SK-N-SH (cell line): Measurements from ENCODE around the gene ENDOG. TPM values are rescaled to one million over a fixed set of nuclear protein-coding genes. Genes with fewer than 3 reads are reported as not detected.

ENCODE experiments used
- CTCF ChIA-PET: fragments of 300-600, 350-600 bp; formaldehyde crosslinking; extraction: SDS; loops from one replicate; lab custom pipeline; 2021; lab: Yijun Ruan, JAX
- POLR2A ChIA-PET: fragments of 350-600 bp; sonication (Branson Sonifier 250); formaldehyde crosslinking; extraction: SDS; loops from one replicate; lab custom pipeline; 2020; ENCODE audit warnings: antibody characterized with exemption, inconsistent platforms; lab: Yijun Ruan, JAX
- DNase-seq: peaks from one replicate; pipeline ENCODE4 v3.0.0; 2012
- H2AFZ ChIP-seq: fragments of 200-600 bp; sonication (generic); 2 replicates; pipeline ENCODE4 v1.8.1; 2016; ENCODE audit warnings: antibody characterized with exemption, mild to moderate bottlenecking, low read depth
- H3F3A ChIP-seq: fragments of 200-600 bp; sonication (generic); replicated peaks from 2 replicates; pipeline ENCODE3; 2016; ENCODE audit warnings: antibody characterized with exemption, mild to moderate bottlenecking; ENCODE audit not compliant: insufficient read depth
- H3K27ac ChIP-seq, 2 experiments: fragments of 200-500 bp in 1 of 2; fragments of 200-600 bp in 1 of 2; sonication (Bioruptor generic) in 1 of 2; sonication (generic), shearing (Covaris generic) in 1 of 2; 2 replicates each; pipeline versions ENCODE4 v1.5.1 to v1.6.1; 2014 to 2016; ENCODE audit warnings: low read depth in 2 of 2, inconsistent platforms in 1 of 2, low read length in 1 of 2, mild to moderate bottlenecking in 1 of 2, mixed read lengths in 1 of 2
- H3K27me3 ChIP-seq: fragments of 200-600 bp; sonication (generic), shearing (Covaris generic); 2 replicates; pipeline ENCODE4 v1.6.1; 2016; ENCODE audit warnings: mixed run types; ENCODE audit not compliant: insufficient read depth
- H3K36me3 ChIP-seq, 2 experiments: fragments of 200-500 bp in 1 of 2; fragments of 200-600 bp in 1 of 2; sonication (Bioruptor generic) in 1 of 2; sonication (generic) in 1 of 2; replicated peaks in 1 of 2; 2 replicates each; pipeline versions ENCODE3 to v1.5.1; 2014 to 2016; ENCODE audit warnings: low read length in 1 of 2, mild to moderate bottlenecking in 1 of 2; ENCODE audit not compliant: insufficient read depth in 2 of 2, control insufficient read depth in 1 of 2
- H3K4me1 ChIP-seq, 2 experiments: fragments of 200-500 bp in 1 of 2; fragments of 200-600 bp in 1 of 2; sonication (Bioruptor generic) in 1 of 2; sonication (generic), shearing (Covaris generic) in 1 of 2; 2 replicates each; pipeline versions ENCODE4 v1.5.1 to v1.6.1; 2014 to 2016; ENCODE audit warnings: low read depth in 1 of 2, low read length in 1 of 2, mixed run types in 1 of 2; ENCODE audit not compliant: insufficient read depth in 2 of 2, control insufficient read depth in 1 of 2
- H3K4me2 ChIP-seq: fragments of 200-600 bp; sonication (generic), shearing (Covaris generic); 2 replicates; pipeline ENCODE4 v1.6.1; 2017; ENCODE audit warnings: mixed run types
- H3K4me3 ChIP-seq, 2 experiments: fragments of 200-500 bp in 1 of 2; fragments of 200-600 bp in 1 of 2; sonication (Bioruptor generic) in 1 of 2; sonication (generic), shearing (Covaris generic) in 1 of 2; 2 replicates each; pipeline versions ENCODE4 v1.5.1 to v1.8.1; 2014 to 2016; ENCODE audit warnings: low read depth in 2 of 2, inconsistent platforms in 1 of 2, low read length in 1 of 2, mild to moderate bottlenecking in 1 of 2, mixed read lengths in 1 of 2, moderate library complexity in 1 of 2
- H3K79me2 ChIP-seq: fragments of 200-600 bp; sonication (generic); 2 replicates; pipeline ENCODE4 v1.8.1; 2017; ENCODE audit warnings: mild to moderate bottlenecking; ENCODE audit not compliant: insufficient read depth
- H3K9ac ChIP-seq: fragments of 200-600 bp; sonication (generic); 2 replicates; pipeline ENCODE4 v1.6.1; 2017; ENCODE audit warnings: mixed run types
- H3K9me2 ChIP-seq: fragments of 200-600 bp; sonication (generic); 2 replicates; pipeline ENCODE4 v1.6.1; 2017; ENCODE audit warnings: mixed run types
- H3K9me3 ChIP-seq: fragments of 200-600 bp; sonication (generic); 2 replicates; pipeline ENCODE4 v1.6.1; 2017; ENCODE audit warnings: mixed run types, mild to moderate bottlenecking, moderate library complexity
- H4K20me1 ChIP-seq: fragments of 200-600 bp; sonication (generic); 2 replicates; pipeline ENCODE4 v1.6.1; 2017; ENCODE audit warnings: mild to moderate bottlenecking, mixed run types; ENCODE audit not compliant: insufficient read depth
- ELF1 ChIP-seq: IDR thresholded peaks from 2 replicates; pipeline ENCODE4 v1.4.0; 2012
- EP300 ChIP-seq, 2 experiments: IDR thresholded peaks; 2 replicates each; pipeline versions ENCODE4 v1.4.0 to v1.6.1; 2012; ENCODE audit warnings: borderline replicate concordance in 1 of 2, low read depth in 1 of 2, low read length in 1 of 2
- FOXM1 ChIP-seq: IDR thresholded peaks from 2 replicates; pipeline ENCODE4 v1.4.0; 2012; ENCODE audit warnings: low read depth, mild to moderate bottlenecking
- GABPA ChIP-seq: IDR thresholded peaks from 2 replicates; pipeline ENCODE4 v1.4.0; 2012; ENCODE audit warnings: low read depth, mild to moderate bottlenecking
- GATA2 ChIP-seq: sonication (generic); formaldehyde crosslinking; IDR thresholded peaks from 2 replicates; pipeline ENCODE4 v1.5.0; 2020; ENCODE audit warnings: mild to moderate bottlenecking, missing genetic modification reagents
- POLR2AphosphoS5 ChIP-seq: IDR thresholded peaks from 2 replicates; pipeline ENCODE4 v1.6.1; 2012; ENCODE audit warnings: low read depth, low read length
- RXRA ChIP-seq: IDR thresholded peaks from 2 replicates; pipeline ENCODE4 v1.4.0; 2012; ENCODE audit warnings: low read depth, mild to moderate bottlenecking, borderline replicate concordance
- TAF1 ChIP-seq: IDR thresholded peaks from 2 replicates; pipeline ENCODE4 v1.6.1; 2012; ENCODE audit warnings: low read depth, mild to moderate bottlenecking, low read length, moderate library complexity, borderline replicate concordance
- TCF12 ChIP-seq: IDR thresholded peaks from 2 replicates; pipeline ENCODE4 v1.4.0; 2012
- TEAD4 ChIP-seq: IDR thresholded peaks from 2 replicates; pipeline ENCODE4 v1.4.0; 2012; ENCODE audit warnings: mild to moderate bottlenecking, borderline replicate concordance; ENCODE audit not compliant: insufficient read depth
- WGBS: methylation state at CpG from one replicate; pipeline ENCODE4 v1.1.6; 2017; ENCODE audit warnings: low lambda C conversion rate; 5-methylcytosine and 5-hydroxymethylcytosine counted together
- polyA plus RNA-seq, 3 experiments: library from polyadenylated mRNA; depleted of rRNA; stranded (reverse); fragments of >200 nt; gene quantifications; 2 replicates each; pipeline ENCODE4 v1.2.3, GENCODE V29; 2012
- TF ChIP-seq, protein P1 (sequence below): IDR thresholded peaks from 2 replicates; pipeline ENCODE4 v1.6.1; 2012; ENCODE audit warnings: mild to moderate bottlenecking, low read depth, low read length, moderate library complexity
- TF ChIP-seq, protein P2 (sequence below): fragments of 200-600 bp; sonication (generic); IDR thresholded peaks from 2 replicates; pipeline ENCODE4 v1.6.1; 2017; ENCODE audit warnings: antibody characterized with exemption, mild to moderate bottlenecking, moderate library complexity

Gene ENDOG
- polyA plus RNA-seq, 1 of the 3 experiments (the other 2 are of a cell fraction): 26.6 TPM

DNA sequence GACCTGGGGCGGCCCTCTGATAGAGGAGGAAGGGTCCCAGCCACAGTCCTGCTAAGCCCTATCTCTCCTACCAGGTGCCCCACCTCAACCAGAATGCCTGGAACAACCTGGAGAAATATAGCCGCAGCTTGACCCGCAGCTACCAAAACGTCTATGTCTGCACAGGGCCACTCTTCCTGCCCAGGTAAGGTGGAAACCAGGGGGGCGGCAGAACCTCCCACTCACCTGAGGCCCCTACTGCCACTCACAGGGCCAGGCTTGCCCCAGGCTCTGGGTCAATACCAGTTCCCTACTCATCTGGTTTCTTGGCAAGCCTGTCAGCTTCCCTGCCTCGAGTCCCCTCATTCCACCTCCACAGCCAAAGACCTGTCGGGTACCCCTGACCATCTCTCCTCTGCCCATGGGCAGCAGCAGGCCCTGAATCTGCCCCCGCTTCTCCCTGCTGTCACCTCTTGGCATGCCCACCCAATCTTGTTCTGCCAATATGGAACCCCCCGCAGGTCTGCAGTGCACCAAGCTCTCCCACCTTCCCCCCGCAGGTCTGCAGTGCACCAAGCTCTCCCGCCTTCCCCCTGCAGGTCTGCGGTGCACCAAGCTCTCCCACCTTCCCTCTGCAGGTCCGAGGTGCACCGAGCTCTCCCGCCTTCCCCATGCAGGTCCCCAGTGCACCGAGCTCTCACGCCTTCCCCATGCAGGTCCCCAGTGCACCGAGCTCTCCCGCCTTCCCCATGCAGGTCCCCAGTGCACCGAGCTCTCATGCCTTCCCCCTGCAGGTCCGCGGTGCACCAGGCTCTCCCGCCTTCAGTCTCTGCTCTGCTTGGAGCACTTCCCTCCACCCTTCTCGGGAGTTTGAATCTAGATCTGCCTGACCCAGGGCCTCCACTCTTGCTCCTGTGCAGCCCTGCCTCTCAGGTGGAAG, 2.6 kb downstream of the ENDOG start:
- Histone ChIP-seq H3F3A (peaks cover 23% of the 10 kb centered on the region), H3K36me3 (peaks cover 16 to 41% of the 10 kb centered on the region in 2 experiments), H3K4me2 (no peak overlapping the region)
- POLR2A ChIA-PET: interaction anchor here (0.8 to 1.4 kb wide), 2 partner anchors 9 to 24 kb away, joined by 4 to 5 read pairs; partner anchors contain the start of gene SPOUT1
- WGBS: 93% methylated on average over 22 of the region's 24 CpGs
- no peak for DNase-seq
- TF ChIP-seq POLR2AphosphoS5 (no peak), GABPA (no peak), ELF1 (no peak), GATA2 (no peak), FOXM1 (no peak), TAF1 (no peak), TCF12 (no peak), RXRA (no peak), EP300 (IDR thresholded peaks at IDR 0.05; ENCODE audit: borderline replicate concordance in 1 of 2, low read depth in 1 of 2, low read length in 1 of 2) (no peak), TEAD4 (no peak)
- TF ChIP-seq, protein P1, sequence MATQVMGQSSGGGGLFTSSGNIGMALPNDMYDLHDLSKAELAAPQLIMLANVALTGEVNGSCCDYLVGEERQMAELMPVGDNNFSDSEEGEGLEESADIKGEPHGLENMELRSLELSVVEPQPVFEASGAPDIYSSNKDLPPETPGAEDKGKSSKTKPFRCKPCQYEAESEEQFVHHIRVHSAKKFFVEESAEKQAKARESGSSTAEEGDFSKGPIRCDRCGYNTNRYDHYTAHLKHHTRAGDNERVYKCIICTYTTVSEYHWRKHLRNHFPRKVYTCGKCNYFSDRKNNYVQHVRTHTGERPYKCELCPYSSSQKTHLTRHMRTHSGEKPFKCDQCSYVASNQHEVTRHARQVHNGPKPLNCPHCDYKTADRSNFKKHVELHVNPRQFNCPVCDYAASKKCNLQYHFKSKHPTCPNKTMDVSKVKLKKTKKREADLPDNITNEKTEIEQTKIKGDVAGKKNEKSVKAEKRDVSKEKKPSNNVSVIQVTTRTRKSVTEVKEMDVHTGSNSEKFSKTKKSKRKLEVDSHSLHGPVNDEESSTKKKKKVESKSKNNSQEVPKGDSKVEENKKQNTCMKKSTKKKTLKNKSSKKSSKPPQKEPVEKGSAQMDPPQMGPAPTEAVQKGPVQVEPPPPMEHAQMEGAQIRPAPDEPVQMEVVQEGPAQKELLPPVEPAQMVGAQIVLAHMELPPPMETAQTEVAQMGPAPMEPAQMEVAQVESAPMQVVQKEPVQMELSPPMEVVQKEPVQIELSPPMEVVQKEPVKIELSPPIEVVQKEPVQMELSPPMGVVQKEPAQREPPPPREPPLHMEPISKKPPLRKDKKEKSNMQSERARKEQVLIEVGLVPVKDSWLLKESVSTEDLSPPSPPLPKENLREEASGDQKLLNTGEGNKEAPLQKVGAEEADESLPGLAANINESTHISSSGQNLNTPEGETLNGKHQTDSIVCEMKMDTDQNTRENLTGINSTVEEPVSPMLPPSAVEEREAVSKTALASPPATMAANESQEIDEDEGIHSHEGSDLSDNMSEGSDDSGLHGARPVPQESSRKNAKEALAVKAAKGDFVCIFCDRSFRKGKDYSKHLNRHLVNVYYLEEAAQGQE: no peak
- TF ChIP-seq, protein P2, sequence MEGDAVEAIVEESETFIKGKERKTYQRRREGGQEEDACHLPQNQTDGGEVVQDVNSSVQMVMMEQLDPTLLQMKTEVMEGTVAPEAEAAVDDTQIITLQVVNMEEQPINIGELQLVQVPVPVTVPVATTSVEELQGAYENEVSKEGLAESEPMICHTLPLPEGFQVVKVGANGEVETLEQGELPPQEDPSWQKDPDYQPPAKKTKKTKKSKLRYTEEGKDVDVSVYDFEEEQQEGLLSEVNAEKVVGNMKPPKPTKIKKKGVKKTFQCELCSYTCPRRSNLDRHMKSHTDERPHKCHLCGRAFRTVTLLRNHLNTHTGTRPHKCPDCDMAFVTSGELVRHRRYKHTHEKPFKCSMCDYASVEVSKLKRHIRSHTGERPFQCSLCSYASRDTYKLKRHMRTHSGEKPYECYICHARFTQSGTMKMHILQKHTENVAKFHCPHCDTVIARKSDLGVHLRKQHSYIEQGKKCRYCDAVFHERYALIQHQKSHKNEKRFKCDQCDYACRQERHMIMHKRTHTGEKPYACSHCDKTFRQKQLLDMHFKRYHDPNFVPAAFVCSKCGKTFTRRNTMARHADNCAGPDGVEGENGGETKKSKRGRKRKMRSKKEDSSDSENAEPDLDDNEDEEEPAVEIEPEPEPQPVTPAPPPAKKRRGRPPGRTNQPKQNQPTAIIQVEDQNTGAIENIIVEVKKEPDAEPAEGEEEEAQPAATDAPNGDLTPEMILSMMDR: no peak
- TF ChIP-seq, all 33 proteins: peak for 0
- no peak overlapping the region for H3K27ac ChIP-seq
- H4K20me1 ChIP-seq: peaks cover 6% of the 10 kb centered on the region; the same call in 1 of the 2 replicates
- H3K79me2 ChIP-seq: peaks cover 5% of the 10 kb centered on the region; the same call in 1 of the 2 replicates
- no peaks in the 10 kb centered on the region for H3K9me2 ChIP-seq
- peaks cover 0 to 17% of the 10 kb centered on the region in 2 experiments; a peak in 1 of 4 replicates for H3K4me1 ChIP-seq
- H3K27me3 ChIP-seq: no peaks in the 10 kb centered on the region
- H2AFZ ChIP-seq: no peak overlapping the region
- H3K9ac ChIP-seq: no peak overlapping the region
- no peaks in the 10 kb centered on the region for H3K9me3 ChIP-seq
- CTCF ChIA-PET: interaction anchor here (1.9 to 4.1 kb wide), 4 partner anchors 8 to 119 kb away, joined by 4 to 34 read pairs (median 25); partner anchors contain the start of genes PKN3 and SPOUT1
- H3K4me3 ChIP-seq: no peak overlapping the region
